ENCODE results near the gene TTC24.
"Not testable (repeated sequence)": the region's sequence is repeated elsewhere in the genome, so short reads cannot be mapped to it uniquely, and the experiment has no call there.

TTC24 gene

DNA sequence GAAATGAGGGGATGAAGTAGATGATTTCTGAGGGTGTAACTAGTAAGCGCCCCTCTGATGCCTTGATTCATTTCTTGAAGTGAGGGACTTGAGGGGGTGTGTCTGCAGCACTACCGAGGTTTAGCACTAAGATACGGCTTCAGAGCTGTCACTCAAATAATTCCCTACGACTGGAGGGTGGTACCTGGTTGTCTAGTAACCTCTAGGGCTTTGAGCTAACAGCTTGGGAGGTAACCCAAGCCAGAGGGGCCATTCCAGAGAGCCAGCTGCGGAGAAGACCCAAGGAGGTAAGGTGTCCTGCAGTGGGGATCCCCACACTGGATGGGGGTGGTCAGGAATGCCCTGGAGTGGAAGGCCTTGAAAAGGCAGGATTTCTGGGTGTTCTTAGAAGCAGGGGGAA, at the start of gene TTC24:
TSS of gene TTC24 (plus strand) at position 252 of the 400 bp plus-strand sequence. CDS start 1,642 bp downstream, outside the sequence.
- no peak for DNase-seq

- no peak for DNase-seq
Measured at GRCh38 chr1:156530006-156530405, 49.5 kb upstream of the TTC24 start.

GRCh38 chr1:156532374-156532773, 47.1 kb upstream of the TTC24 start:
- no peak for DNase-seq

DNA sequence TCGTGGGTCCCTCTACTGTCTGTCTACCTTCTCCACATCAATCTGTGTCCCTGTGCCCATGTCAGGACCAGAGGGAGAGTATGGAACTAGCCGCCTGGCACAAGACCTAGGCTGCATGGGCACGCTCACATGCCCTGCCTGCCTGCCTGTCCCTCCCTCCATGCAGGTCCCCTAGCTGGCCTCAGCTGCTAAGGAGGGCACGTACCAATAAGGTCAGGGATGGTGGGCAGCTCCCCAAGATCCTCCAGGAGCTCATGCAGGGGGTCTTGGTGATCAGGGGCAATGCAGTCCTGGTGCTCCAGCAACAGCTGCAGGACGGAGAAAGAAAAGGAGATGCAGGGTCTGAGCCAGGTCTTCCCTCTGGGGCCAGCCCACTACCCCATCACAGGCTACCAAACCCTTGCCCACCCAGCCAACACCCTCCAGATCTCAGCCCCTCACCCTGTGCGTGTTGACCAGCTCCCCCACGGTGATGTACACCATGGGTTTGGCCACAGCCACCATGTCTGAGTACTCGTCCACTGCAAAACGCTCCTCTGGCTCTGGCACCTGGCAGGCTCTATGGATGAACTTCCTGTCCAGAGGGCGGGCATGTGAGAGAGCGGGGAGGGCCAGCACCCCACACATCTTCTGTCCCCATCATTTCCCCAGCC, 45.8 kb upstream of the TTC24 start:
- no peak for DNase-seq

DNA sequence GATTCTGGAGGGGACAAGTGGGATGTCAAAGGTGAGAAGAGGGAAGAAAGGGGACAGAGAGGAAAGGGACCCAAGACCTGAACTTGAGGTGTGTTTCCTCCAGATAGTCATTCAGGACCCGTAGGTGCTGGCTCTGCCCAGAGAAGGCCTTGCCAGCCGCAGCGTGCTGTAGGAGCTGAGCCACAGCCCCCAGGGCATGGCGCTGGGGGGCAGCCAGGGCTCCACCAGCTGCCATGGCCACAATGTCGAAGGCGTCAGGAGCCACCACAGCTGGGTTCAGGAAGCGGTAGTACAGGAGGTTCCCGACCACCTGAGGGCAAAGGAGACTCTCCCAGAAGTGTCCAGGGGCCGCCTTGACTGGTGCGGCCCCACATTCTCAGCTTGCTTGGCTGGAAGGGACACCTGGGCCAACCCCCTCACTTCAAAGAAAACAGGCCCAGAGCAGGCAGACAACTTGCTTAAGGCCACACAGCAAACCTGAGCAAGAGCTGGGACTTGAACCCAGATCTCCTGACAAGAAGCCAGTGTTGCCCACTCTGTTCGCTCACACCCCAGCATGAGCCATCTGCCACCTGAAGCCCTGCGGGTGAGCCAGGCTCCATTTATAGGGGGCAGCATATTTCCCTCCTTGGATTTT, 45.0 kb upstream of the TTC24 start:
- no peak for DNase-seq

DNA sequence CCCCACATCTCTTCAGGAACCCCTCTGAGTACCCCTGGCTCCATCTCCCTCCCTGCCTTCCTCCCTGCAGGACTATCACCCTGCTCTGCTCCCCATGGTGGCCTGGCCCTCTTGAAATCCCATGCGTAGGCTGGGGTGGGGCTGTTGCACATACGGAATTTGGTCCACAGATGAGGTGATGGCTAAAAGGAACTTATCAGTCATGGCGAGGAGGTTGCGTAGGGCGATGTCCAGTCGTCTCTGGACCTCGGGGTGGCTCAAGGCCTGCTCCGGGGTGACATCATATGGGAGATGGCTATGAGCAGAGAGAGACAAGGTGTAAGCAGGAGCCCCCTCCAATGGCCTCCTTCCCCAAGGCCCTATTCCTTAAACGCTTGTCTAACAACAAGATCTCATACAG, 42.5 kb upstream of the TTC24 start:
- DNase-seq, result no peak

DNA sequence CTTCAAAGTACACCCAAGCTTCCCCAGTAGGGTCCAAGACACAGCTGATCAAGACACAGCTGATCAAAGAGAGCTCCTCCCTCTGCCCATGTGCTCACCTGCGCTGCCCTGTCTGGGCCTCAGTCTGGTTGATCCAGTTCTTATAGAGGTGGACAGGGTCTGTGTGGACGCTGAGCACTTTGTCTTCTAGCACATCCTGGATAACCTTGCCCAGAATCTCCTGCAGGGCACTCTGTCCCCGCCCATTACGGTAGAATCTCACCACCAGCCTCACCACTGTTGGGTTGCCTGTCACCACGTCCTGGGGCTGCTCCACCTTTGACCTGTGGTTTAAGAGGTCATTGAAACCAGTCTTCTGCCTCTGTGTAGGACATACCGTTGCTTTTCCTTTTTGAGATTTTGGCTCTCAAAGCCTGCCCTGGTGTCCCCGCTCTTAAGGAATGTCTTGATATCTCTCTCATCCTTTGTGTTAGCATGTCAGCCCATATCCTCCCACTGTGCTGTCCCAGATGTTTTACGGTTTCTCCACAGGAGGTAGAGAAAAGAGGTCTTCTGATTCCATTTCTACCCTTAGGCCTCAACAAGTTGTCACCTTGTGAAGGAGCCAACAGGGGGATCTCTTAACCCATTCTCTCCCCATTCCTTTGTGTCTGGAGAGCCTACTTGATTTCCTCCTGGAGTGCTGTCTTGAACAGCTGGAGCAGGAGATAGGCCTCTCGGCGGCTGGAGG, 40.6 kb upstream of the TTC24 start:
- no peak for DNase-seq

DNA sequence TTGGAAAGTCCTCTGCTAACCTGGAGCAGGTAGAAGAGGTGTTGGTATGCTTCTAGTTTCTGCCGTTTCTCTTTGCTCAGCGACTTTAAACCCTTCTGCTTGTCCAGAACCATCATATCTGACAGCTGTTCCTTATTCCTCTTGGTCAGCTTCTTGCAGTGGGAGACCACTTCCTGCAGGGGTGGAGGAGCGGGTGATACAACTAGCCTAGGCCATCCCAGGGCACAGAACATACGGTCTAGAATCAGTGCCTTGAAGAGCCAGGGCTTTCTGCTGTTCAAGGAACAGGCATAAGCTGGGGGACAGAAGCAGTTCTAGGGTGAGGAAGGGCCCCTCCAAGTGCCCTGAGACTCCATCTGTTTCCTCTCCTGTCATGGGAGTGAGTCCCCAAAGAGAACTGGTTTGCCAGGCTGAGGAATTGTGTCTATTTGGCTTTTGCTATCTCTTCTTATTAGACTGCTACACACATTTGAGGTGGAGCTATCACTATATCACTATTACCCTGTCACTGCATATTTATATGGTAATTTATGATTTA, 39.6 kb upstream of the TTC24 start:
- no peak for DNase-seq

GRCh38 chr1:156540955-156541354, 38.6 kb upstream of the TTC24 start:
- no peak for DNase-seq

GRCh38 chr1:156543066-156543465, 36.5 kb upstream of the TTC24 start:
- no peak for DNase-seq

DNA sequence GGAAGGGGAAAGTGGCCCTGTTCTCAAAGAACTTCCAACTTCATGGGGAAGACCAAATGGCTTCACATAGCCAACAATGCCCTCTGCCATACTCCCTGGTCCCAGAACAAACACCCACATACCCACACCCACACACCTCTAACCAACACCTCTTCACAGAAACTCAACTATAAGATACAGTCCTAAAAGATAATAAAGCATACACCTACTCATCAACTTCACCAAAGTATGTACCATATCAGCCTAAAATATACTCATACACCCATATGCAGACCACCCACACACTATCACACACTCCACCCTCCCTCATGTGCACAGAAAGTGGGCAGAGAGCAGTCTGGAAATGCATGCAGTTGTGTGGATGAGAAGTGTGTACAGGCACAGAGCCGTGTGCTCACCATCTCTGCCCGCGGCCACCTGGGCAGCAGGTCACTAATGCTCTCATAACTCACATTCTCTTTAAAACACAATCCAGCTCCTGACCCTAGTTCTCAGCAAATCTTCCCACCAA, 34.9 kb upstream of the TTC24 start:
- DNase-seq, result no peak

- DNase-seq, result no peak
Measured at GRCh38 chr1:156546267-156546666, 33.3 kb upstream of the TTC24 start.

DNA sequence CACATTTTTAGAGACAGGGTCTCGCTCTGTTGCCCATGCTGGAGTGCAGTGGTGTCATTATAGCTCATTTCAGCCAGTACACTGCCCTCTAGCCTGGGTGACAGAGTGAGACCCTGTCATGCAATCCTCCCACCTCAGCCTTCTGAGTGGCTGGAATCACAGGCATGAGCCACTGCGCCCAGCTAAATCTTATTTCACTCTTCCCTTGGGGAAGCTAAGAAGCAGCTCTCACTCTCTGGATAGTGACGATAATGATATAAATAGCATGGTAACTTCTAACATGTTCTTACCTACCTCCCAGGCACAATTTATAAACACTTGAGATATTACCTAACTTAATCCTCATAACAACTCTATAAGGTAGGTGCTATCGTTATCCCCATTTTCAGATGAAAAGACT, 32.1 kb upstream of the TTC24 start:
- no peak for DNase-seq

GRCh38 chr1:156547982-156548381, 31.5 kb upstream of the TTC24 start:
- no peak for DNase-seq

DNA sequence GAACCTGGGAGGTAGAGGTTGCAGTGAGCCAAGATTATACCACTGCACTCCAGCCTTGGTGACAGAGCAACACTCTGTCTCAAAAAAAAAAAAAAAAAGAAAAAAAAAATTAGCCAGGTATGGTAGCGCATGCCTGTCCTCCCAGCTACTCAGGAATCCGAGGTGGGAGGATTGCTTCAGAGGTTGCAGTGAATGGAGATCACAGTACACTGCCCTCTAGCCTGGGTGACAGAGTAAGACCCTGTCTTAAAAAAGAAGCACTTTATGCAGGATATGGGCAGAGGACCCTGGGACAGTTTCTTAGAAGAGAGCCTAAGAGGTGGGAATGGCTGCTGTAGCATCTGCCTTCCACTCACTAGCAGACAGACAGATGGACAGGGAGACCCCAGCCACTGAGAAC, 30.1 kb upstream of the TTC24 start:
- DNase-seq, result no peak

DNA sequence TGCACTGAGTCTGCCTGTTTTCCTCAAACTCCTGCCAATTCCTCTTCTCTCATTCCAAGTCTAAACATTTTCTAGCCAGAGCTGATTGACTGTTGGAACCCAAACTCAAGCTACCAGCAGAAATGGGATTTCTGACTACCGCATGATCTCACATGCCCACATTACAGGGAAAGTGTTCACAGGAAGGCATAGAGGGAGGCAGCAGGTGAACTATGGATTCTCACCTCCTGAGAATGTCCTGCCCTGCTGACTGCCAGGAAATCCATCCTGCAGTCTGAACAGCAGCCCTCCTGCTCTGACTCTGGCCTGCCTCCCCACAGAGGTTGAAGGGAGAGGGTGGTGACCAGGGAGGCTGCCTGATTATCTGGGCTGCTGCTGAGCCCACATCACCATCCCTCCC, 29.7 kb upstream of the TTC24 start:
- no peak for DNase-seq

DNA sequence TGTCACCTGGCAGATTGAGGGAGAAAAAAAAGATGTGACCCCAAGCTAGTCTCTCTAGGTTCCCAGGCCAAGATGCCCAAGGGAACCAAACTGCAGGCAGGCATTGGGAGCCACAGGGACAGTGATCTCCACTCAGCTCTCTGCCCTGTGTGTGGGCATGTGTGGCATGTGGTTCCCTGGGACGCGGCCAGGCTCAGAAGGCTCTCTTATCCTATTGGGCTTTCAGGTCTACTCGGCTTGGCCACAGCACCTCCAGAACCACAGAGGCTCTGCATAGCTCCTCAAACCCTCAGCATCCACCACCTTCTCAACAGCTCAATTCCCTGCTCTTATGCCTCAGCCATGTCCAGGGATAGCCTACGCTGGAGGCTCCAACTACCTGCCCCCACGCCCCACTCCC, 29.2 kb upstream of the TTC24 start:
- DNase-seq, result no peak

- DNase-seq, result no peak
Measured at GRCh38 chr1:156551066-156551643, 28.4 kb upstream of the TTC24 start.

GRCh38 chr1:156551869-156552268, 27.7 kb upstream of the TTC24 start:
- DNase-seq, result no peak

GRCh38 chr1:156552518-156552917, 27.0 kb upstream of the TTC24 start:
- DNase-seq, result no peak

DNA sequence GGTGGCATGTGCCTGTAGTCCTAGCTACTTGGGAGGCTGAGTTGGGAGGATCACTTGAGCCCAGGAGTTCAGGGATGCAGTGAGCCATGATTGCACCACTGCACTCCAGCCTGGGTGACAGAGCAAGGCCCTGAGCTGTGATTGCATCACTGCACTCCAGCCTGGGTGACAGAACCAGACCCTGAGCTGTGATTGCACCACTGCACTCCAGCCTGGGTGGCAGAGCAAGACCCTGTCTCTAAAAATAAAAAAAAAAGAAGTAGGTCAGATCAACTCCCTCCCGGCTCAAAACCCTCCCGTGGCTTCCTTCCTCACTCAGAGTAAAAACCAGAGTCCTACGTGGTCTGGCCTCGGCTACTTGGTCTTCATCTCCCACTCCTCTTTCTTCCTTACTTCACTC, 26.6 kb upstream of the TTC24 start:
- not testable (repeated sequence) for DNase-seq

- no peak for DNase-seq
Measured at GRCh38 chr1:156553860-156554485, 25.6 kb upstream of the TTC24 start.

DNA sequence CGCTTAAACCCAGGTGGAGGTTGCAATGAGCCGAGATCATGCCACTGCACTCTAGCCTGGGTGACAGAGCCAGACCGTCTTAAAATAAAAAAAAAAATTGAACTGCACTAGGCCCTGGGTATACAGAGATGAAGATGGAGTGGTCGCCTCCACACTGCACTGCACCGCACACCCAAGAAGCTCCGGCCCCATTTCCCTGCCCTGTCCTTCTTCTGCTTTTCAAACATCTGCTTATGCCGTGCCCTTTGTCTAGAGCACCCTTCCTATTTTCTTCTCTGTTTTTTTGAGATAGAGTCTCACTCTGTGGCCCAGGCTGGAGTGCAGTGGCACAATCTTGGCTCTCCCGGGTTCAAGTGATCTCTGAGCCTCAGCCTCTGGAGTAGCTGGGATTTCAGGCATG, 24.6 kb upstream of the TTC24 start:
- DNase-seq, result no peak

All from activated naive CD4-positive, alpha-beta T cell treated with anti-CD3 and anti-CD28 coated beads, Interleukin-2, amount 50 U/mL, for 16 hours (primary cell).